HepG2 (cell line): ENCODE measurements around the gene FUOM. TPM values are rescaled to one million over a fixed set of nuclear protein-coding genes. Genes with fewer than 3 reads are reported as not detected.

Experiments
- AKAP8 ChIP-seq: sonication (generic); formaldehyde crosslinking; IDR thresholded peaks from 2 replicates; pipeline ENCODE4 v1.5.1; 2020; ENCODE audit warnings: mild to moderate bottlenecking, missing genetic modification reagents
- CEBPZ ChIP-seq: IDR thresholded peaks from 2 replicates; pipeline ENCODE4 v1.6.1; 2012; ENCODE audit warnings: low read length, improper control_type of control experiment
- GATA4 ChIP-seq: sonication (generic); IDR thresholded peaks from 2 replicates; pipeline ENCODE4 v1.6.1; 2016; ENCODE audit warnings: antibody characterized with exemption, low read depth, borderline replicate concordance
- HDAC2 ChIP-seq: sonication (generic); formaldehyde crosslinking; IDR thresholded peaks from 2 replicates; pipeline ENCODE4 v1.4.0; 2020; ENCODE audit warnings: missing genetic modification reagents
- HNRNPLL ChIP-seq: fragments of 200-400 bp; formaldehyde crosslinking; IDR thresholded peaks from 2 replicates; pipeline ENCODE4 v1.6.1; 2017; ENCODE audit warnings: mild to moderate bottlenecking, low read depth, low read length; ENCODE audit not compliant: poor library complexity, severe bottlenecking
- KMT2A ChIP-seq: sonication (generic); formaldehyde crosslinking; IDR thresholded peaks from 2 replicates; pipeline ENCODE4 v1.4.0; 2020; ENCODE audit warnings: missing genetic modification reagents
- MBNL3 ChIP-seq: fragments of 250-450 bp; sonication (Bioruptor Pico); conservative IDR thresholded peaks from 2 replicates; pipeline ENCODE4 v1.8.0; 2022; ENCODE audit warnings: mild to moderate bottlenecking, inconsistent platforms
- MLX ChIP-seq: IDR thresholded peaks from 2 replicates; pipeline ENCODE4 v1.6.1; 2016
- MXD4 ChIP-seq: IDR thresholded peaks from 2 replicates; pipeline ENCODE4 v1.6.1; 2016; ENCODE audit warnings: mild to moderate bottlenecking, missing biosample characterization, missing genetic modification reagents
- PCBP2 ChIP-seq: fragments of 200-400 bp; formaldehyde crosslinking; optimal IDR thresholded peaks from 2 replicates; pipeline ENCODE3; 2018; ENCODE audit warnings: low read length, low read depth; ENCODE audit not compliant: poor library complexity, severe bottlenecking
- REL ChIP-seq: sonication (generic); formaldehyde crosslinking; conservative IDR thresholded peaks from 2 replicates; pipeline ENCODE4 v1.8.0; 2022; ENCODE audit warnings: mild to moderate bottlenecking, missing genetic modification reagents, moderate library complexity
- SP140L ChIP-seq: sonication (generic); formaldehyde crosslinking; IDR thresholded peaks from 2 replicates; pipeline ENCODE4 v1.4.0; 2020; ENCODE audit warnings: missing genetic modification reagents, borderline replicate concordance
- SP5 ChIP-seq: IDR thresholded peaks from 2 replicates; pipeline ENCODE4 v1.6.1; 2016; ENCODE audit warnings: low read depth, borderline replicate concordance
- THYN1 ChIP-seq: sonication (generic); formaldehyde crosslinking; IDR thresholded peaks from 2 replicates; pipeline ENCODE4 v1.8.1; 2023; ENCODE audit warnings: low read depth, mild to moderate bottlenecking, moderate library complexity, missing genetic modification reagents, borderline replicate concordance
- YEATS2 ChIP-seq: sonication (generic); formaldehyde crosslinking; IDR thresholded peaks from 2 replicates; pipeline ENCODE4 v1.4.0; 2020; ENCODE audit warnings: missing genetic modification reagents, borderline replicate concordance
- ZMYM3 ChIP-seq: sonication (generic); formaldehyde crosslinking; IDR thresholded peaks from 2 replicates; pipeline ENCODE4 v1.5.1; 2020; ENCODE audit warnings: mild to moderate bottlenecking, missing genetic modification reagents
- ZNF138 ChIP-seq: sonication (generic); formaldehyde crosslinking; IDR thresholded peaks from 2 replicates; pipeline ENCODE4 v1.5.0; 2020; ENCODE audit warnings: mild to moderate bottlenecking, low read depth, missing genetic modification reagents
- ZNF143 ChIP-seq: sonication (generic); formaldehyde crosslinking; IDR thresholded peaks from 2 replicates; pipeline ENCODE4 v1.4.0; 2020; ENCODE audit warnings: missing genetic modification reagents
- ZNF30 ChIP-seq: sonication (generic); formaldehyde crosslinking; IDR thresholded peaks from 2 replicates; pipeline ENCODE4 v1.5.0; 2020; ENCODE audit warnings: mild to moderate bottlenecking, missing genetic modification reagents
- ZNF549 ChIP-seq: sonication (generic); formaldehyde crosslinking; IDR thresholded peaks from 2 replicates; pipeline ENCODE4 v1.5.0; 2020; ENCODE audit warnings: missing genetic modification reagents
- ZNF570 ChIP-seq: sonication (generic); formaldehyde crosslinking; IDR thresholded peaks from 2 replicates; pipeline ENCODE4 v1.4.0; 2020; ENCODE audit warnings: mild to moderate bottlenecking, missing genetic modification reagents, borderline replicate concordance
- ZNF660 ChIP-seq: sonication (generic); formaldehyde crosslinking; IDR thresholded peaks from 2 replicates; pipeline ENCODE4 v1.5.1; 2020; ENCODE audit warnings: mild to moderate bottlenecking, low read depth, missing genetic modification reagents, borderline replicate concordance
- ZSCAN30 ChIP-seq: sonication (generic); formaldehyde crosslinking; IDR thresholded peaks from 2 replicates; pipeline ENCODE4 v1.5.0; 2020; ENCODE audit warnings: mild to moderate bottlenecking, missing genetic modification reagents
- polyA plus RNA-seq, 8 experiments: library from polyadenylated mRNA; depleted of rRNA in 3 of 8; stranded (reverse) in 7 of 8; unstranded in 1 of 8; fragments of >200 nt; fragmentation: Illumina TruSeq in 4 of 8; extraction: Trizol in 4 of 8; gene quantifications; 2 replicates each; pipeline versions ENCODE4 v1.2.1 to v1.2.3, GENCODE V29; 2011 to 2016; ENCODE audit warnings: low read depth in 4 of 8, missing spikeins in 1 of 8, mixed read lengths in 1 of 8; ENCODE audit not compliant: insufficient read depth in 1 of 8
- total RNA-seq, 5 experiments: library from RNA; depleted of rRNA; stranded (reverse); fragments of >200 nt; fragmentation: Illumina TruSeq; extraction: Trizol; gene quantifications; 2 replicates each; pipeline ENCODE4 v1.2.3, GENCODE V29; 2016; ENCODE audit warnings: low read depth in 1 of 5
- TF ChIP-seq, protein P1 (sequence below): sonication (generic); formaldehyde crosslinking; IDR thresholded peaks from 2 replicates; pipeline ENCODE4 v1.8.1; 2023; ENCODE audit warnings: missing genetic modification reagents, inconsistent platforms, borderline replicate concordance

Gene FUOM
- total and polyA plus RNA-seq, 2 of the 13 experiments (the other 11 are each of a cell fraction or from before 2014, with no cell fraction given), result 27.5 to 60.4 TPM

DNA sequence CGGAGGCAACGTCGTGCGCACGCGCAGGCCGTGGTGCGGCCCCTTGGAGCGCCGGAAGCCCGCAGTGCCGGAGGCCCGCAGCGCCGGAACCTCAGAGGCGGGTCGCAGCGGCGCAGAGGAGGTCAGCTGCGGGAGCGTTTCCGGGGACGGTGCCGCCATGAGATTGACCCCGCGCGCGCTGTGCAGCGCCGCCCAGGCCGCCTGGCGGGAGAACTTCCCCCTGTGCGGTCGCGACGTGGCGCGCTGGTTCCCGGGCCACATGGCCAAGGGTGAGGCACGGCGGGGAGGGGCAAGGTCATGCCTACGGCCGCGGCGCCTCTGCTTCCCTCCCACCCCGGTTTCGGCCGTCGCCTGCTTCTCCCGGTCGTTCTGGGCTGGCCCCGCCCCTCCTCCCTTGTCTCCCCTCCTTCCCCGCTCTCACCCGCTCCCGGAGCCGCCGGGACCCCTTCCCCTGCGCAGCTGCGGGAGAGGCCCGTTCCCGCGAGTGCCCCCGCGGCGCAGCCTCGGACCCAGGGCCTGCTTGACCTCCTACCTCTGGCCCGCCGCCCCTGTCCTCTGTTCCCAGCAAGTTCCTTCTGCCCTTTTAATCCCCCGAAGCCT is 36.3 kb upstream of the FUOM start, which contains the start of gene MTG1 (continued):
- no peak for TF ChIP-seq CEBPZ
- TF ChIP-seq, protein P1, sequence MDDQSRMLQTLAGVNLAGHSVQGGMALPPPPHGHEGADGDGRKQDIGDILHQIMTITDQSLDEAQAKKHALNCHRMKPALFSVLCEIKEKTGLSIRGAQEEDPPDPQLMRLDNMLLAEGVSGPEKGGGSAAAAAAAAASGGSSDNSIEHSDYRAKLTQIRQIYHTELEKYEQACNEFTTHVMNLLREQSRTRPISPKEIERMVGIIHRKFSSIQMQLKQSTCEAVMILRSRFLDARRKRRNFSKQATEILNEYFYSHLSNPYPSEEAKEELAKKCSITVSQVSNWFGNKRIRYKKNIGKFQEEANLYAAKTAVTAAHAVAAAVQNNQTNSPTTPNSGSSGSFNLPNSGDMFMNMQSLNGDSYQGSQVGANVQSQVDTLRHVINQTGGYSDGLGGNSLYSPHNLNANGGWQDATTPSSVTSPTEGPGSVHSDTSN, result no peak
- no peak for TF ChIP-seq PCBP2
- peak; percentile 93 for TF ChIP-seq AKAP8 (CRISPR knock-in tag)
- peak; percentile 79 for TF ChIP-seq HDAC2 (CRISPR knock-in tag)
- peak; percentile 85 for TF ChIP-seq YEATS2
- TF ChIP-seq MLX, result no peak
- TF ChIP-seq HNRNPLL, result peak; percentile 71
- peak; percentile 59; the same call in 1 of the 2 replicates for TF ChIP-seq ZMYM3 (CRISPR knock-in tag)
- no peak for TF ChIP-seq ZNF660 (CRISPR knock-in tag)
- TF ChIP-seq THYN1 (CRISPR knock-in tag), result no peak
- no peak for TF ChIP-seq ZNF138 (CRISPR knock-in tag)
- no peak for TF ChIP-seq SP140L
- peak; percentile 66; the same call in 1 of the 2 replicates for TF ChIP-seq KMT2A (CRISPR knock-in tag)
- no peak for TF ChIP-seq MBNL3 (CRISPR knock-in tag)
- no peak for TF ChIP-seq REL (CRISPR knock-in tag)
- TF ChIP-seq SP5 (CRISPR knock-in tag), result peak; percentile 56; the same call in 1 of the 2 replicates
- peak; percentile 86 for TF ChIP-seq MXD4 (CRISPR knock-in tag)
- no peak for TF ChIP-seq GATA4
- TF ChIP-seq ZNF30 (CRISPR knock-in tag), result no peak; the same call in 1 of the 2 replicates
- no peak for TF ChIP-seq ZNF549 (CRISPR knock-in tag)
- TF ChIP-seq ZNF143 (CRISPR knock-in tag), result peak; percentile 56; the same call in 1 of the 2 replicates
- no peak for TF ChIP-seq ZNF570 (CRISPR knock-in tag)
- peak; percentile 87; the same call in 1 of the 2 replicates for TF ChIP-seq ZSCAN30 (CRISPR knock-in tag)
